ENCODE results near the gene TTC7B.

GRCh38 chr14:90659156-90659555 is 157.1 kb downstream of the TTC7B start:
- TF ChIP-seq POLR2AphosphoS5 (IDR thresholded peaks at IDR 0.05) (no peak), CTCF (IDR thresholded peaks at IDR 0.05) (no peak)
